ENCODE results near the gene ZNF541. TPM values are rescaled to one million over a fixed set of nuclear protein-coding genes. Genes with fewer than 3 reads are reported as not detected.

The ZNF541 gene
- total RNA-seq, 1 experiment from 2014 or later: 0.07 TPM

DNA sequence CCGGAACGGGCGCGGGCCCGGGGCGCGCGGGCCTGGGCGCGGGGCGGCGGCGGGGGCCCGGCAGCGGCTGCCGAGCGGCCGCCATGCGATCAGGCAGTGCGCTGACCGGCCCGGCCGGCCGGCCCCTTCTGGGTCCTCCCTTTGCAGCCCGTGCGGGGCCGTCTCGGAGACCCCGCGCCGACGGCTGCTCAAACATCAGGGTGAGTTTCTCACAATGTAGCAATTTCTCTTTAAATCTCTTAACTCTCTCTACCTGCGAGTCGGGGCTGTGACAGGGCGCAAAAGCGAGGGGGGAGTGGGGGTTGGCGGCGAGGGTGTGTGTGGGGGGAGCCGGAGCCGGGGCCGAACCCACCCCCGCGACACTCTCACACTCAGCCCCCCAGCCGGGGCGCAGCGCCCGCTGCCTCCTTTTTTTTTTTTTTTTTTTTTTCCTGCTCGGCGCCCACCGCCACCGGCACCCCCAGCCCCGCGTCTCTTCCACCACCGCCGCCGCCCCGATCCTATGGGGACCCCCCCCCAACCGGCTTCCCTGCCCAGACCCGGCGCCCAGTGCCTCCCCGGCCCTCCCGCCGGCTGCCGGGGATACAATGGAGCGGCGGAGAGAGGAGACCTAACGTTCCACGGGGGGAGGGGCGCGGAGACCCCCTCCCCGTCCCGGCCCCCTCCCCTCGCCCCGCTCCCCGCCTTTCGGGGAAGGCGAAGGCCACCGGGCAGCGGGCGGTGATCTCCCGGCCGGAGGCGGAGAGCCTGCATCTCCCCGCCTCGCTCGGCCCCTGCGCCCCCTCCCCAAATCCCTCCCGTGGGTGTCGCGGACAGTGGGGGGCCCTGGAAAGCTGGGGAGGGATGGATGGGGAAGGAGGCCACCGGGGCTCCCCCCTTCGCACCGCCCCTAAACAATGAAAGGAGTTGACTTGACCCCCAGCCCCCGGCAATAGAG lies 36.3 kb upstream of the ZNF541 start, which contains the start of gene BICRA (continued):
- no peak for TF ChIP-seq ZNF416 (CRISPR knock-in tag; IDR thresholded peaks at IDR 0.05)
- no peak for TF ChIP-seq HMGXB4 (CRISPR knock-in tag; IDR thresholded peaks at IDR 0.05)
- no peak for TF ChIP-seq KAT7 (CRISPR knock-in tag; IDR thresholded peaks at IDR 0.05; ENCODE audit: borderline replicate concordance)
- no peak for TF ChIP-seq OVOL2 (CRISPR knock-in tag; IDR thresholded peaks at IDR 0.05; ENCODE audit: borderline replicate concordance)
- TF ChIP-seq, protein P1, sequence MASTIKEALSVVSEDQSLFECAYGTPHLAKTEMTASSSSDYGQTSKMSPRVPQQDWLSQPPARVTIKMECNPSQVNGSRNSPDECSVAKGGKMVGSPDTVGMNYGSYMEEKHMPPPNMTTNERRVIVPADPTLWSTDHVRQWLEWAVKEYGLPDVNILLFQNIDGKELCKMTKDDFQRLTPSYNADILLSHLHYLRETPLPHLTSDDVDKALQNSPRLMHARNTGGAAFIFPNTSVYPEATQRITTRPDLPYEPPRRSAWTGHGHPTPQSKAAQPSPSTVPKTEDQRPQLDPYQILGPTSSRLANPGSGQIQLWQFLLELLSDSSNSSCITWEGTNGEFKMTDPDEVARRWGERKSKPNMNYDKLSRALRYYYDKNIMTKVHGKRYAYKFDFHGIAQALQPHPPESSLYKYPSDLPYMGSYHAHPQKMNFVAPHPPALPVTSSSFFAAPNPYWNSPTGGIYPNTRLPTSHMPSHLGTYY (CRISPR knock-in tag; IDR thresholded peaks at IDR 0.05): no peak

- ATAC-seq (peak; percentile 86), DNase-seq (ENCODE audit: low spot score) (peak; percentile 96)
- Mint-ChIP-seq H3K36me3 (peaks cover 5% of the 10 kb centered on the region), H3K27me3 (ENCODE audit: low read depth) (no peaks in the 10 kb centered on the region; the same call in 1 of the 2 replicates), H3K4me1 (peaks cover 24% of the 10 kb centered on the region), H3K9me3 (peaks cover 4% of the 10 kb centered on the region; the same call in 1 of the 2 replicates), H3K27ac (peak overlapping the region; percentile 73), H3K4me3 (peak overlapping the region; percentile 84)
- ChIA-PET CTCF (interaction anchor here (0.9 to 1.4 kb wide), 8 partner anchors 9 to 172 kb away, joined by 3 to 5 read pairs (median 3); partner anchors contain the start of gene EHD2), POLR2A (interaction anchor here (0.6 to 1.1 kb wide), 3 partner anchors 9 to 163 kb away, joined by 3 to 8 read pairs (median 8); no protein-coding TSS in a partner anchor)
- TF ChIP-seq CREM (CRISPR knock-in tag; IDR thresholded peaks at IDR 0.05): peak; percentile 71; the same call in 1 of the 2 replicates
- no peak for TF ChIP-seq KAT7 (CRISPR knock-in tag; IDR thresholded peaks at IDR 0.05; ENCODE audit: borderline replicate concordance)
- TF ChIP-seq, protein P1 (CRISPR knock-in tag; IDR thresholded peaks at IDR 0.05): no peak
- TF ChIP-seq CDX4 (CRISPR knock-in tag; IDR thresholded peaks at IDR 0.05; ENCODE audit: borderline replicate concordance): no peak
- TF ChIP-seq MYBL2 (CRISPR knock-in tag; IDR thresholded peaks at IDR 0.05): 0 out of 2 replicates have a peak, but pooled peaks have one; percentile 37
- no peak for TF ChIP-seq AR (CRISPR knock-in tag; IDR thresholded peaks at IDR 0.05)
- no peak for TF ChIP-seq ETV6 (CRISPR knock-in tag; IDR thresholded peaks at IDR 0.05)
- TF ChIP-seq PRRX2 (CRISPR knock-in tag; IDR thresholded peaks at IDR 0.05): no peak
- no peak for TF ChIP-seq ZNF532 (CRISPR knock-in tag; IDR thresholded peaks at IDR 0.05; ENCODE audit: borderline replicate concordance)
- peak; percentile 95 for TF ChIP-seq SP1 (CRISPR knock-in tag; conservative IDR thresholded peaks at IDR 0.05)
- TF ChIP-seq OVOL2 (CRISPR knock-in tag; IDR thresholded peaks at IDR 0.05; ENCODE audit: borderline replicate concordance): no peak
- TF ChIP-seq, protein P2, sequence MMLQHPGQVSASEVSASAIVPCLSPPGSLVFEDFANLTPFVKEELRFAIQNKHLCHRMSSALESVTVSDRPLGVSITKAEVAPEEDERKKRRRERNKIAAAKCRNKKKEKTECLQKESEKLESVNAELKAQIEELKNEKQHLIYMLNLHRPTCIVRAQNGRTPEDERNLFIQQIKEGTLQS (CRISPR knock-in tag; conservative IDR thresholded peaks at IDR 0.05): no peak
- TF ChIP-seq TEAD1 (CRISPR knock-in tag; IDR thresholded peaks at IDR 0.05): peak; percentile 60; the same call in 1 of the 2 replicates
- TF ChIP-seq, protein P3, sequence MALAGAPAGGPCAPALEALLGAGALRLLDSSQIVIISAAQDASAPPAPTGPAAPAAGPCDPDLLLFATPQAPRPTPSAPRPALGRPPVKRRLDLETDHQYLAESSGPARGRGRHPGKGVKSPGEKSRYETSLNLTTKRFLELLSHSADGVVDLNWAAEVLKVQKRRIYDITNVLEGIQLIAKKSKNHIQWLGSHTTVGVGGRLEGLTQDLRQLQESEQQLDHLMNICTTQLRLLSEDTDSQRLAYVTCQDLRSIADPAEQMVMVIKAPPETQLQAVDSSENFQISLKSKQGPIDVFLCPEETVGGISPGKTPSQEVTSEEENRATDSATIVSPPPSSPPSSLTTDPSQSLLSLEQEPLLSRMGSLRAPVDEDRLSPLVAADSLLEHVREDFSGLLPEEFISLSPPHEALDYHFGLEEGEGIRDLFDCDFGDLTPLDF (CRISPR knock-in tag; IDR thresholded peaks at IDR 0.05): peak; percentile 29; the same call in 1 of the 2 replicates
Measured at GRCh38 chr19:47608074-47608918, 35.3 kb upstream of the ZNF541 start.
